ENCODE measurements around the gene NIP7.

DNA sequence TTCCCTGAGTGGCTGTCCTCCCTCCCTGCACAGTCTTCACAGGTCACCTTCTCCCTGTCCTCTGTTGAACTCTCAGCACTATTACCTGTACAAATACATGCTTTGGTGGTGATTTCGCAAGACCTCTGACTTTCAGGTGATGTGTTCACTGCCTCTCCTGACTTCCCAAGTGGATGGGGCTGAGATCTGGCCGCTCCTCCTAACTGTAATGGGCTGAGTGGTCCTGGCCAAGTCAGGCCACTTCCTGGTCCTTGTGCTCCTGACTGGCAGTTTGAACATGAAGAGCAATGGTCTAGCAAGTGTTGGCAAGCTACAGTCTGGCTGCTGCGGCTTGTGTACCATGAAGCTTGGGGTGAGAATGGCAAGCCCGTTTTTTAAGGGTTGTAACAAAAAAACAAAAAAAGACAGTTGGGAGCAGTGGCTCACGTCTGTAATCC lies 23.7 kb downstream of the NIP7 start:
- no peak for TF ChIP-seq POLR2A (IDR thresholded peaks at IDR 0.05; ENCODE audit: low read depth, low read length)
- TF ChIP-seq, protein P1, sequence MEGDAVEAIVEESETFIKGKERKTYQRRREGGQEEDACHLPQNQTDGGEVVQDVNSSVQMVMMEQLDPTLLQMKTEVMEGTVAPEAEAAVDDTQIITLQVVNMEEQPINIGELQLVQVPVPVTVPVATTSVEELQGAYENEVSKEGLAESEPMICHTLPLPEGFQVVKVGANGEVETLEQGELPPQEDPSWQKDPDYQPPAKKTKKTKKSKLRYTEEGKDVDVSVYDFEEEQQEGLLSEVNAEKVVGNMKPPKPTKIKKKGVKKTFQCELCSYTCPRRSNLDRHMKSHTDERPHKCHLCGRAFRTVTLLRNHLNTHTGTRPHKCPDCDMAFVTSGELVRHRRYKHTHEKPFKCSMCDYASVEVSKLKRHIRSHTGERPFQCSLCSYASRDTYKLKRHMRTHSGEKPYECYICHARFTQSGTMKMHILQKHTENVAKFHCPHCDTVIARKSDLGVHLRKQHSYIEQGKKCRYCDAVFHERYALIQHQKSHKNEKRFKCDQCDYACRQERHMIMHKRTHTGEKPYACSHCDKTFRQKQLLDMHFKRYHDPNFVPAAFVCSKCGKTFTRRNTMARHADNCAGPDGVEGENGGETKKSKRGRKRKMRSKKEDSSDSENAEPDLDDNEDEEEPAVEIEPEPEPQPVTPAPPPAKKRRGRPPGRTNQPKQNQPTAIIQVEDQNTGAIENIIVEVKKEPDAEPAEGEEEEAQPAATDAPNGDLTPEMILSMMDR (conservative IDR thresholded peaks at IDR 0.05; ENCODE audit: low read depth, low read length), result no peak
- TF ChIP-seq RAD21 (IDR thresholded peaks at IDR 0.05; ENCODE audit: low read length), result no peak
- no peak for TF ChIP-seq MAZ (IDR thresholded peaks at IDR 0.05; ENCODE audit: borderline replicate concordance, low read depth, low read length)
- TF ChIP-seq RFX5 (IDR thresholded peaks at IDR 0.05; ENCODE audit: low read depth, low read length), result no peak
- TF ChIP-seq, protein P2, sequence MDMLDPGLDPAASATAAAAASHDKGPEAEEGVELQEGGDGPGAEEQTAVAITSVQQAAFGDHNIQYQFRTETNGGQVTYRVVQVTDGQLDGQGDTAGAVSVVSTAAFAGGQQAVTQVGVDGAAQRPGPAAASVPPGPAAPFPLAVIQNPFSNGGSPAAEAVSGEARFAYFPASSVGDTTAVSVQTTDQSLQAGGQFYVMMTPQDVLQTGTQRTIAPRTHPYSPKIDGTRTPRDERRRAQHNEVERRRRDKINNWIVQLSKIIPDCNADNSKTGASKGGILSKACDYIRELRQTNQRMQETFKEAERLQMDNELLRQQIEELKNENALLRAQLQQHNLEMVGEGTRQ (IDR thresholded peaks at IDR 0.05; ENCODE audit: low read depth, low read length), result no peak
- no peak for TF ChIP-seq SMC3 (IDR thresholded peaks at IDR 0.05; ENCODE audit: low read depth, low read length)
- TF ChIP-seq MXI1 (IDR thresholded peaks at IDR 0.05; ENCODE audit: borderline replicate concordance, low read depth, low read length), result no peak
- TF ChIP-seq CEBPB (IDR thresholded peaks at IDR 0.05; ENCODE audit: low read depth, low read length), result peak; percentile 86
- TF ChIP-seq FOS (IDR thresholded peaks at IDR 0.05; ENCODE audit: low read depth, low read length), result no peak
- TF ChIP-seq BHLHE40 (IDR thresholded peaks at IDR 0.05; ENCODE audit: low read depth, low read length), result no peak
- TF ChIP-seq MAFK (IDR thresholded peaks at IDR 0.05; ENCODE audit: low read depth, low read length), result no peak
- no peak for TF ChIP-seq RCOR1 (IDR thresholded peaks at IDR 0.05; ENCODE audit: insufficient replicate concordance, low read length)

Data from IMR-90 (cell line).